Head of caudate nucleus (tissue), 42 donors: Measurements from ENCODE around the gene TMA7B.
"Not testable (repeated sequence)": the region's sequence is repeated elsewhere in the genome, so short reads cannot be mapped to it uniquely, and the experiment has no call there.

Experiments used
- DNase-seq, 42 donors: peaks; one replicate each; pipeline versions ENCODE4 v3.0.0 to v3.0.0-alpha.2; 2020 to 2021; ENCODE audit warnings: mixed read lengths in 7 of 42
- intact Hi-C: fragments of 100-400 bp; cut with DNase I; formaldehyde crosslinking; loops from one replicate; pipeline ENCODE4 v1.15.0; 2022

Gene TMA7B

GRCh38 chr22:39947220-39948216 lies 12.7 kb upstream of the TMA7B start:
- intact Hi-C loops = no loop called here
- no peak for DNase-seq

GRCh38 chr22:39949964-39950737 lies 10.0 kb upstream of the TMA7B start:
- intact Hi-C loops = no loop called here
- no peak for DNase-seq

DNA sequence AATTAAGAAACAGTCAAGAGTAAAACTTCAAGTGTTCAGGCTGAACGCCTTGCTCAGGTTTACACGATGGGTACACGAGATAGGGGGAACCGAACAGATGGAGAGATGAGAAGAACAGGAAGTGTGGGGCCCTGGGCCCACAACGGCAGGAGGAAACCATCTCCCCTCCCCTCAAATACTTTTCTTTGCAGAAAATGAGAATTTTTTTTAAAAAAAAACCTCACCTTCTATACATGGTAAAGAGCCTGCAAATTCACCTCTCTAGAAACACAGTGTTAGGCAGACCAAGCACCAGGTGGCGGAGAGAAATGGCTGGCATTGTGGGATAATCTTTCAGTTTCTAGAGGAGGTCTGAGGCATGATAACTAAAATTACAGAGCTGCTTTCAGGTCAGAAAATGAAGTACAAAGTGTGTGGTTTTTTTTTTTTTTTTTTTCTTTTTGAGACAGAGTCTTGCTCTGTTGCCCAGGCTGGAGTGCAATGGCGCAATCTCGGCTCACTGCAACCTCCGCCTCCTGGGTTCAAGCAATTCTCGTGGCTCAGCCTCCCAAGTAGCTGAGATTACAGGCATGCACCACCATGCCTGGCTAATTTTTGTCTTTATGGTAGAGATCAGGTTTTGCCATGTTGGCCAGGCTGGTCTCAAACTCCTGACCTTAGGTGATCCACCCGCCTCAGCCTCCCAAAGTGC lies 8.4 kb upstream of the TMA7B start:
- DNase-seq = not testable (repeated sequence)

GRCh38 chr22:39952347-39952746 lies 7.8 kb upstream of the TMA7B start:
- DNase-seq = no peak
- intact Hi-C loops = no loop called here

More for the DNA sequence above, 8.4 kb upstream of the TMA7B start:
- intact Hi-C loops = not testable (repeated sequence)

DNA sequence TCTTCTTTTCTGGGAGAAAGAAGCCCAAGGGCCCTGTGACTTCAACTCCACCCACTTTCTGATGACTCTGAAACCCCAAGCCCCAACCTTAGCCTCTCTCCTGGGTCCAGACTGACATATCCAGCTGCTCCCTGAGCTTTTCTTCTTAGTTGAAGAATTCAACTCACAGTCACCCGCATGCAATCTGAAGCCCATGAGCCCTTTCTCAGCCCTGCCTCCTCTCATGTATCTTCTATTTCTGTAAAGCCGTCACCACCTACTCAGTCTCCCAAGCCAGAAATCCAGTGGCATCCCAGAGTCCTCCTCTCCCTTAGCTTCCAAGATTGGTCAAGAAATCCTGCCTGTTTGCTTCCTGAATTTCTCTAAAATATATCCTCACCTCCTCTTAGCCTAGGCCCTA lies 7.1 kb upstream of the TMA7B start:
- no peak for DNase-seq
- intact Hi-C loops = no loop called here

DNA sequence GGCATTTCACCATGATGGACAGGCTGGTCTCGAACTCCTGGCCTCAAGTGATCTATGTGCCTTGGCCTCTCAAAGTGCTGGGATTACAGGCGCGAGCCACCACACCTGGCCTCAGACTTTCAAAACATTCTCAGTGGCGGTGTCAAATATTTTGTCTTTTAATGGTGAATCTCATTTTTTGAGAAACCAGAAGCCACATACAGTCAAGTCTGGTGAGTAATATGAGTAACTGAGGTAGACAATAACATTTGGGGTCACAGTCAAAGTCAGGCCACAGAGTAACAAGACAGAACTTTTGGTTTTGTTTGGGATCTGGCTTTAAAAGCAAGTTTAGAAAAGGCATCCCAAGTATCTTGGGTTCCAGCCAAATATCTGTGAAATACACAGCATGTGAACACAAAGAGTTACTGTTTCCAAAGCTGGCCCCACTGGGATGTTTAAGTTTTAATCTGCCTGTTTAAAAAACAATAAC lies 5.6 kb upstream of the TMA7B start:
- peak in 2 of 42 donors; percentile 18 to 23 for DNase-seq

GRCh38 chr22:39955675-39956074 lies 4.5 kb upstream of the TMA7B start:
- DNase-seq = no peak
- intact Hi-C loops = no loop called here

More for the DNA sequence above, 5.6 kb upstream of the TMA7B start:
- intact Hi-C loops = no loop called here

GRCh38 chr22:39956932-39957664 lies 3.1 kb upstream of the TMA7B start:
- intact Hi-C loops = no loop called here

GRCh38 chr22:39958009-39958711 lies 2.0 kb upstream of the TMA7B start:
- intact Hi-C loops = no loop called here
- DNase-seq = no peak

More at GRCh38 chr22:39956932-39957664, 3.1 kb upstream of the TMA7B start:
- no peak for DNase-seq

GRCh38 chr22:39958949-39959639 lies 1.1 kb upstream of the TMA7B start:
- intact Hi-C loops = no loop called here
- DNase-seq = no peak

- DNase-seq = no peak
Measured at GRCh38 chr22:39960791-39961746, 872 bp downstream of the TMA7B start.

DNA sequence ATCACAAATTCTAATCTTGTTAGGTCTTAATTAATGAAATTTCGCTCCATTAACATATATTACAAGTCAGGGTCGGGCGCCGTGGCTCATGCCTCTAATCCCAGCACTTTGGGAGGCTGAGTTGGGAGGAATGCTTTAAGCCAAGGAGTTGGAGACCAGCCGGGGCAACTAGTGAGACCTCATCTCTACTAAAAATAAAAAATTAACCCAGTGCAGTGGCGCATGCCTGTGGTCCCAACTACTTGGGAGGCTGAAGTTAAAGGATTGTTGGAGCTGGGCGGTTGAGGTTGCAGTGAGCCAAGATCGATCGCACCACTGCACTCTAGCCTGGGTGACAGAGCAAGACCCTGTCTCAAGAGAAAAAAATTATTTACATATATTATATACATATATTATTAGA lies 1.9 kb downstream of the TMA7B start:
- no peak for DNase-seq
- intact Hi-C loops = no loop called here

More at GRCh38 chr22:39960791-39961746, 872 bp downstream of the TMA7B start:
- intact Hi-C loops = no loop called here

DNA sequence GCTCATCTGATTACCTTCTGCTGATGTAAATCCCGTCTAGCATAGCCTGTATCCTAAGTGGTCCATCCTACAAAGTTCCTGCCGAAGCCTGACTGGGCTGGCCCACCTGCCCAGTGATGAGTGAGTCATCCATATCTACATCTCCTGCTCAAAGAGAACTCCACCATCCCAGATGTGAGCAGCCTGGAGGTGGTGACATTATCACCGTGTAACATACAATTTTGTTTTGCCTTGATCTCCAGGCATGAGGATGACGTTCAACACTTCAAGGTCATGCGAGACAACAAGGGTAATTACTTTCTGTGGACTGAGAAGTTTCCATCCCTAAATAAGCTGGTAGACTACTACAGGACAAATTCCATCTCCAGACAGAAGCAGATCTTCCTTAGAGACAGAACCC lies 5.6 kb downstream of the TMA7B start:
- intact Hi-C loops = no loop called here
- no peak for DNase-seq

DNA sequence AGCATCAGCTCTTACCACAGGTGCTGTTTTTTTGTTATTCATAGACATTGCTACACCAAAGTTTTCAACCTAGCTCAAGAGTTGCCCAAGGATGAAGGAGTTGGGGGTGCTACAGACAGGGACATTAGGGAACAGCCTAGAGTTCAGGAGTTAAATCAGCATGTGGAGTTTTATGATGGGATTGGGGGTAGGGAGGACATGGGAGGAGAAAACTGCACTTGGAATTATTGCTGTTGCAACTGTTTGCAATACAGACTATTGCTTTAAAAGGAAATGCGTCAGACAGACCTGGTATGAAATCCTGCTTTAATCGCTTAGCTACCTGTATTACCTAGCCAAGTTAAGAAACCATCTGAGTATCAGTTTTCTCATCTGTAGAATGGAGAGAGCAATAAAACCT lies 6.3 kb downstream of the TMA7B start:
- intact Hi-C loops = no loop called here
- no peak for DNase-seq

DNA sequence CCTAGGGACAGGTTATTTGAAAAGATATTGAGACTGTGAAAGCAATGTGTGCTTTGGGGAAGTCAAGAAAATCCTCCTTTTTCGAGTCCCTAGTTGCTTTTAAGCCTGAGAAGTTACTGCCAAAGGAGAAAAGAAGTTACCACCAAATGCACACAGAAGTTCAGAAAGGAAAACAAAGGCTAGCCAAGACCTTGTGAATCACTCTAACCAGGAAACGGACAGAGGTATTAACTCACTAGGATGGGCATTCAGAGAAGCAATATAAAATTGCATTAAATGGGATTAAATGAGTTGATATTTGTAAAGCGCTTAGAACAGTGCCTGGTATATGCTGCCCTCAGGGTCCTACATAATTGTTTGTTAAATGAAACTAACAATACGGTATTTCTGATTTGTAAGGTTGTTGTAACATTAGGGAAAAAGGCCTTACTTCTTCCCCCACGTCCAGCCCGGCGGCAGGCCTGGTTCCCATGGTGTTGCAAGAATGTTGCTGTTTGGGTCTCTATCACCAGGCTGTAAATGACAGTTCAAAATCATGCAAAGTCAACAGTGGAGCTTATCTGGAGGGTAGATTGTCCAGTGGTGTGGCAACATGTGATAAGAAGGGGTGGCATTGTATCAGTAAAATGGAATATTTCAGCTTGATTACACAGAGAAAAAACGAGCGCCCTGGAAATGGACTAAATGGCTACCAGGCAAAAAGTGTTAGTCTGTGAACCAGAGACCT lies 7.1 kb downstream of the TMA7B start:
- DNase-seq = no peak
- intact Hi-C loops = no loop called here
